Neural cell (in vitro differentiated cells): ENCODE measurements around the gene FMN2.

Experiments used
- EP300 ChIP-seq: fragments of 450-650 bp; conservative IDR thresholded peaks from 2 replicates; pipeline ENCODE4 v1.6.1; 2014; ENCODE audit warnings: antibody characterized with exemption, mild to moderate bottlenecking, moderate library complexity; ENCODE audit not compliant: poor library complexity, severe bottlenecking
- EZH2 ChIP-seq: fragments of 200-600, 300-800 bp; shearing (Covaris generic), sonication (generic); IDR thresholded peaks from 2 replicates; pipeline ENCODE4 v1.6.1; 2014; ENCODE audit warnings: antibody characterized with exemption, low read length, borderline replicate concordance, mild to moderate bottlenecking; ENCODE audit not compliant: insufficient read depth, poor library complexity, severe bottlenecking
- POLR2AphosphoS5 ChIP-seq: IDR thresholded peaks from 2 replicates; pipeline ENCODE4 v1.6.1; 2012
- RAD21 ChIP-seq: fragments of 450-650 bp; conservative IDR thresholded peaks from 2 replicates; pipeline ENCODE4 v1.6.1; 2014; ENCODE audit warnings: antibody characterized with exemption, mild to moderate bottlenecking, moderate library complexity
- TAF1 ChIP-seq: IDR thresholded peaks from 2 replicates; pipeline ENCODE4 v1.6.1; 2012; ENCODE audit warnings: low read depth
- TF ChIP-seq, protein P1 (sequence below): IDR thresholded peaks from 2 replicates; pipeline ENCODE4 v1.6.1; 2012; ENCODE audit warnings: borderline replicate concordance
- TF ChIP-seq, protein P2 (sequence below): fragments of 450-650 bp; IDR thresholded peaks from 2 replicates; pipeline ENCODE4 v1.5.1; 2014; ENCODE audit warnings: antibody characterized with exemption, mild to moderate bottlenecking, moderate library complexity; ENCODE audit not compliant: poor library complexity, severe bottlenecking

DNA sequence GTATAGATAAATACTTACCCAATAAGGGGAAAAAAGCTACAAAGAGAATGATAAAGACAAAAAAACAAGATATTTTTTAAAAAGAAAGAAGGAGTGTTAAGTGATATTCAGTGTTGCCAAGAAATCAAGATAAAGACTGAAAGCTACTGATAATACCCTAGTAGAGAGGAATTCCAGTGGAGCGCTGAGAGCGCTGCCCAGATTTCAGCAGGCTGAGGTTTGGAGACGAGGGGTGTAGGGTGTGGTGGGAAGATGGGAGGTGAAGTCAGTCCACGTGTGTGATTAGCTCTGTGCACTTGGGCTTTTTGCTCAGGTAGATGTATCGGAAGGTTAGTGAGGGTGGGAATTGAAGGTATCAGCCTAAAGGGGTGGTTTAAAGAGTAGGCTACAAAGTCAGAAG, 47.8 kb downstream of the FMN2 start:
- no peak for TF ChIP-seq EZH2
- TF ChIP-seq RAD21: no peak
- TF ChIP-seq, protein P1, sequence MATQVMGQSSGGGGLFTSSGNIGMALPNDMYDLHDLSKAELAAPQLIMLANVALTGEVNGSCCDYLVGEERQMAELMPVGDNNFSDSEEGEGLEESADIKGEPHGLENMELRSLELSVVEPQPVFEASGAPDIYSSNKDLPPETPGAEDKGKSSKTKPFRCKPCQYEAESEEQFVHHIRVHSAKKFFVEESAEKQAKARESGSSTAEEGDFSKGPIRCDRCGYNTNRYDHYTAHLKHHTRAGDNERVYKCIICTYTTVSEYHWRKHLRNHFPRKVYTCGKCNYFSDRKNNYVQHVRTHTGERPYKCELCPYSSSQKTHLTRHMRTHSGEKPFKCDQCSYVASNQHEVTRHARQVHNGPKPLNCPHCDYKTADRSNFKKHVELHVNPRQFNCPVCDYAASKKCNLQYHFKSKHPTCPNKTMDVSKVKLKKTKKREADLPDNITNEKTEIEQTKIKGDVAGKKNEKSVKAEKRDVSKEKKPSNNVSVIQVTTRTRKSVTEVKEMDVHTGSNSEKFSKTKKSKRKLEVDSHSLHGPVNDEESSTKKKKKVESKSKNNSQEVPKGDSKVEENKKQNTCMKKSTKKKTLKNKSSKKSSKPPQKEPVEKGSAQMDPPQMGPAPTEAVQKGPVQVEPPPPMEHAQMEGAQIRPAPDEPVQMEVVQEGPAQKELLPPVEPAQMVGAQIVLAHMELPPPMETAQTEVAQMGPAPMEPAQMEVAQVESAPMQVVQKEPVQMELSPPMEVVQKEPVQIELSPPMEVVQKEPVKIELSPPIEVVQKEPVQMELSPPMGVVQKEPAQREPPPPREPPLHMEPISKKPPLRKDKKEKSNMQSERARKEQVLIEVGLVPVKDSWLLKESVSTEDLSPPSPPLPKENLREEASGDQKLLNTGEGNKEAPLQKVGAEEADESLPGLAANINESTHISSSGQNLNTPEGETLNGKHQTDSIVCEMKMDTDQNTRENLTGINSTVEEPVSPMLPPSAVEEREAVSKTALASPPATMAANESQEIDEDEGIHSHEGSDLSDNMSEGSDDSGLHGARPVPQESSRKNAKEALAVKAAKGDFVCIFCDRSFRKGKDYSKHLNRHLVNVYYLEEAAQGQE: no peak
- TF ChIP-seq, protein P2, sequence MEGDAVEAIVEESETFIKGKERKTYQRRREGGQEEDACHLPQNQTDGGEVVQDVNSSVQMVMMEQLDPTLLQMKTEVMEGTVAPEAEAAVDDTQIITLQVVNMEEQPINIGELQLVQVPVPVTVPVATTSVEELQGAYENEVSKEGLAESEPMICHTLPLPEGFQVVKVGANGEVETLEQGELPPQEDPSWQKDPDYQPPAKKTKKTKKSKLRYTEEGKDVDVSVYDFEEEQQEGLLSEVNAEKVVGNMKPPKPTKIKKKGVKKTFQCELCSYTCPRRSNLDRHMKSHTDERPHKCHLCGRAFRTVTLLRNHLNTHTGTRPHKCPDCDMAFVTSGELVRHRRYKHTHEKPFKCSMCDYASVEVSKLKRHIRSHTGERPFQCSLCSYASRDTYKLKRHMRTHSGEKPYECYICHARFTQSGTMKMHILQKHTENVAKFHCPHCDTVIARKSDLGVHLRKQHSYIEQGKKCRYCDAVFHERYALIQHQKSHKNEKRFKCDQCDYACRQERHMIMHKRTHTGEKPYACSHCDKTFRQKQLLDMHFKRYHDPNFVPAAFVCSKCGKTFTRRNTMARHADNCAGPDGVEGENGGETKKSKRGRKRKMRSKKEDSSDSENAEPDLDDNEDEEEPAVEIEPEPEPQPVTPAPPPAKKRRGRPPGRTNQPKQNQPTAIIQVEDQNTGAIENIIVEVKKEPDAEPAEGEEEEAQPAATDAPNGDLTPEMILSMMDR: no peak
- TF ChIP-seq TAF1: no peak
- TF ChIP-seq EP300: no peak
- no peak for TF ChIP-seq POLR2AphosphoS5
